ENCODE data around the gene OPHN1. TPM values are rescaled to one million over a fixed set of nuclear protein-coding genes. Genes with fewer than 3 reads are reported as not detected.

Gene OPHN1
- total and polyA plus RNA-seq, 2 donors (not counting 3 experiments of a cell fraction or from before 2014, with no cell fraction given): 3.9 to 6.7 TPM

DNA sequence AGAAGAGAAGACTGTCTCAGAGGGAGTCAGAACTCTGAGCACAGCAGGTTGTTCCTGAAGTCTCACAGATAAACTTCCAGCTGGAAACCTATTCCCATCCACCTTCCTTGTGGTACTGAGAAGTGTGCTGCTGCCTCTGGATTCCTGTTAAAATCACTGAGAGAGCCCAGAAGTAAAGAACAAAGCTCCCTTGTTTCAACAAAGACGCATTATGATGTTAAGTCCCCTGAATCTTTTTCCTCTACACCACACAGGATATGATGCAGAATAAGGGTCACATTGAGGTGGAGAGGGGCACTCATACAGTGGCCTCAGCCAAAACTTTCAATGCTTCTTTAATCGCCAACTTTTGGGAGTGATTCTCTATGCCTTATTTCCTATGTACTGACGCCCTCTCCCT lies 321.0 kb downstream of the OPHN1 start:
- dilution Hi-C loops (cut with MboI; ENCODE audit: extremely low pct_ligation_motif_present, low sequenced_read_pairs) (no loop called here), intact Hi-C loops (cut with micrococcal nuclease) (no loop called here)
- Histone ChIP-seq H3K79me2 (ENCODE audit: control insufficient read depth, insufficient read depth, low read length) (no peaks in the 10 kb centered on the region), H3K4me3 (replicated peaks in 1 of 3; ENCODE audit: insufficient read depth in 1 of 3, low read depth in 1 of 3, low read length in 3 of 3) (no peak overlapping the region), H3K9me3 (replicated peaks; ENCODE audit: control insufficient read depth, insufficient read depth, low read length) (no peaks in the 10 kb centered on the region), H3K27ac (ENCODE audit: insufficient read depth, low read depth, low read length) (no peak overlapping the region), H3K27me3 (ENCODE audit: control insufficient read depth in 2 of 2, insufficient read depth in 2 of 2, low read length in 2 of 2) (no peaks in the 10 kb centered on the region), H3K4me1 (ENCODE audit: control insufficient read depth, extremely low read depth, insufficient read depth, low read length) (peaks cover 7% of the 10 kb centered on the region), H4K20me1 (replicated peaks; ENCODE audit: control insufficient read depth, extremely low read depth, insufficient read depth, low read length) (no peaks in the 10 kb centered on the region), H3K4me2 (ENCODE audit: insufficient read depth, low read length) (no peak overlapping the region), H3K9me1 (replicated peaks; ENCODE audit: control insufficient read depth, extremely low read depth, insufficient read depth, low read length) (no peaks in the 10 kb centered on the region), H3K36me3 (ENCODE audit: control insufficient read depth in 2 of 2, extremely low read depth in 1 of 2, insufficient read depth in 2 of 2, low read length in 2 of 2) (no peaks in the 10 kb centered on the region), H2AFZ (ENCODE audit: low read depth, low read length) (no peak overlapping the region), H3K9ac (replicated peaks; ENCODE audit: extremely low read depth, insufficient read depth, low read length) (no peak overlapping the region)
- no TSS peak for BruUV-seq (replicated peaks)
- POLR2A ChIA-PET: no interaction called here
- CTCF ChIA-PET: no interaction called here
- FAIRE-seq (peak; percentile 85), DNase-seq (ENCODE audit: low read depth, low spot score) (peak; percentile 20)
- TF ChIP-seq JUN (IDR thresholded peaks at IDR 0.05; ENCODE audit: borderline replicate concordance, insufficient read depth, insufficient read length, low read depth) (no peak), MYC (IDR thresholded peaks at IDR 0.05; ENCODE audit: low read depth, low read length) (no peak)

DNA sequence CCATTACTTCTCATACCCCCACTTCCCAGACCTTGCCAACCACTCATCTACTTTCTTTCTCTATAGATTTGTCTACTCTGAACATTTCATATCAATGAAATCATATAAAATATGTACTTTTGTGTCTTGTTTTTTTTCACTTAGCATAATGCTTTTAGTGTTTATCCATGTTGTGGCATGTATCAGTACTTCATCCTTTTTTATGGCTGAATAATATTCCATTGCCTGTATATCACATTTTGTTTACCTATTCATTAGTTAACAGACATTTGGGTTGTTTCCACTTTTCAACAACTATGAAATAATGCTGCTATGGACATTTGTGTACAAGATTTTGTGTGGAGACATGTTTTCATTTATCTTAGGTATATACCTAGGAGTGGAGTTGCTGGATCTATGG lies 324.1 kb downstream of the OPHN1 start:
- TF ChIP-seq EZH2 (IDR thresholded peaks at IDR 0.05; ENCODE audit: borderline replicate concordance, low read depth, low read length, severe bottlenecking) (no peak), POLR2A (IDR thresholded peaks at IDR 0.05; ENCODE audit: low read depth, low read length) (no peak), GATA2 (IDR thresholded peaks at IDR 0.05; ENCODE audit: insufficient read depth, insufficient read length, low read depth, low read length) (no peak), JUN (IDR thresholded peaks at IDR 0.05; ENCODE audit: borderline replicate concordance, insufficient read depth, insufficient read length, low read depth) (no peak), MYC (IDR thresholded peaks at IDR 0.05; ENCODE audit: low read depth, low read length) (no peak), POLR2AphosphoS5 (IDR thresholded peaks at IDR 0.05; ENCODE audit: insufficient read depth, low read depth, low read length) (no peak)
- TF ChIP-seq, protein P1, sequence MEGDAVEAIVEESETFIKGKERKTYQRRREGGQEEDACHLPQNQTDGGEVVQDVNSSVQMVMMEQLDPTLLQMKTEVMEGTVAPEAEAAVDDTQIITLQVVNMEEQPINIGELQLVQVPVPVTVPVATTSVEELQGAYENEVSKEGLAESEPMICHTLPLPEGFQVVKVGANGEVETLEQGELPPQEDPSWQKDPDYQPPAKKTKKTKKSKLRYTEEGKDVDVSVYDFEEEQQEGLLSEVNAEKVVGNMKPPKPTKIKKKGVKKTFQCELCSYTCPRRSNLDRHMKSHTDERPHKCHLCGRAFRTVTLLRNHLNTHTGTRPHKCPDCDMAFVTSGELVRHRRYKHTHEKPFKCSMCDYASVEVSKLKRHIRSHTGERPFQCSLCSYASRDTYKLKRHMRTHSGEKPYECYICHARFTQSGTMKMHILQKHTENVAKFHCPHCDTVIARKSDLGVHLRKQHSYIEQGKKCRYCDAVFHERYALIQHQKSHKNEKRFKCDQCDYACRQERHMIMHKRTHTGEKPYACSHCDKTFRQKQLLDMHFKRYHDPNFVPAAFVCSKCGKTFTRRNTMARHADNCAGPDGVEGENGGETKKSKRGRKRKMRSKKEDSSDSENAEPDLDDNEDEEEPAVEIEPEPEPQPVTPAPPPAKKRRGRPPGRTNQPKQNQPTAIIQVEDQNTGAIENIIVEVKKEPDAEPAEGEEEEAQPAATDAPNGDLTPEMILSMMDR (IDR thresholded peaks at IDR 0.05; ENCODE audit: extremely low read depth in 1 of 2, insufficient read depth in 1 of 2, low read depth in 1 of 2, low read length in 2 of 2): no peak
- no peak overlapping the region for H3K9ac ChIP-seq (replicated peaks; ENCODE audit: extremely low read depth, insufficient read depth, low read length)
- H3K79me2 ChIP-seq (ENCODE audit: control insufficient read depth, insufficient read depth, low read length): no peaks in the 10 kb centered on the region
- intact Hi-C loops (cut with micrococcal nuclease): no loop called here
- no peak for FAIRE-seq
- H3K4me2 ChIP-seq (ENCODE audit: insufficient read depth, low read length): no peak overlapping the region
- no peaks in the 10 kb centered on the region for H4K20me1 ChIP-seq (replicated peaks; ENCODE audit: control insufficient read depth, extremely low read depth, insufficient read depth, low read length)
- peaks cover 7% of the 10 kb centered on the region for H3K4me1 ChIP-seq (ENCODE audit: control insufficient read depth, extremely low read depth, insufficient read depth, low read length)
- H2AFZ ChIP-seq (ENCODE audit: low read depth, low read length): no peak overlapping the region
- no peaks in the 10 kb centered on the region for H3K9me1 ChIP-seq (replicated peaks; ENCODE audit: control insufficient read depth, extremely low read depth, insufficient read depth, low read length)
- no peaks in the 10 kb centered on the region for H3K36me3 ChIP-seq (ENCODE audit: control insufficient read depth in 2 of 2, extremely low read depth in 1 of 2, insufficient read depth in 2 of 2, low read length in 2 of 2)
- H3K4me3 ChIP-seq (replicated peaks in 1 of 3; ENCODE audit: insufficient read depth in 1 of 3, low read depth in 1 of 3, low read length in 3 of 3): no peak overlapping the region
- H3K27me3 ChIP-seq (ENCODE audit: control insufficient read depth in 2 of 2, insufficient read depth in 2 of 2, low read length in 2 of 2): no peaks in the 10 kb centered on the region
- H3K9me3 ChIP-seq (replicated peaks; ENCODE audit: control insufficient read depth, insufficient read depth, low read length): no peaks in the 10 kb centered on the region
- dilution Hi-C loops (cut with MboI; ENCODE audit: extremely low pct_ligation_motif_present, low sequenced_read_pairs): no loop called here
- BruUV-seq (replicated peaks): no TSS peak
- DNase-seq (ENCODE audit: low read depth, low spot score): no peak
- no peak overlapping the region for H3K27ac ChIP-seq (ENCODE audit: insufficient read depth, low read depth, low read length)
- CTCF ChIA-PET: no interaction called here
- POLR2A ChIA-PET: no interaction called here

All from endothelial cell of umbilical vein (primary cell).